Smooth muscle cell (in vitro differentiated cells): ENCODE data around the gene OVCH1. TPM values are rescaled to one million over a fixed set of nuclear protein-coding genes. Genes with fewer than 3 reads are reported as not detected.

Source experiments
- DNase-seq: peaks from one replicate; lab custom pipeline; 2025; ENCODE audit not compliant: unreplicated experiment; lab: John Stamatoyannopoulos, UW
- H2AFZ ChIP-seq: fragments of 200-600 bp; sonication (generic); 2 replicates; pipeline ENCODE4 v1.6.0; 2016; ENCODE audit warnings: antibody characterized with exemption, low read depth, mild to moderate bottlenecking
- H3F3A ChIP-seq: fragments of 200-600 bp; sonication (generic); 2 replicates; pipeline ENCODE4 v1.6.0; 2017; ENCODE audit warnings: antibody characterized with exemption, low read depth
- H3K27ac ChIP-seq: fragments of 200-600 bp; sonication (generic); 2 replicates; pipeline ENCODE4 v1.5.1; 2016; ENCODE audit warnings: low read depth, mild to moderate bottlenecking
- H3K27me3 ChIP-seq: fragments of 200-600 bp; sonication (generic); 2 replicates; pipeline ENCODE4 v1.6.1; 2016; ENCODE audit warnings: low read depth, mild to moderate bottlenecking
- H3K36me3 ChIP-seq: fragments of 200-600 bp; sonication (generic); 2 replicates; pipeline ENCODE4 v1.5.1; 2016; ENCODE audit warnings: low read depth
- H3K4me1 ChIP-seq: fragments of 200-600 bp; sonication (generic); 2 replicates; pipeline ENCODE4 v1.5.1; 2016; ENCODE audit warnings: low read depth
- H3K4me2 ChIP-seq: fragments of 200-600 bp; sonication (generic); 2 replicates; pipeline ENCODE4 v1.6.0; 2016; ENCODE audit warnings: mild to moderate bottlenecking
- H3K4me3 ChIP-seq: fragments of 200-600 bp; sonication (generic); 2 replicates; pipeline ENCODE4 v1.5.1; 2016; ENCODE audit warnings: mild to moderate bottlenecking
- H3K79me2 ChIP-seq: fragments of 200-600 bp; sonication (generic); 2 replicates; pipeline ENCODE4 v1.6.0; 2016; ENCODE audit warnings: low read depth, mild to moderate bottlenecking
- H3K9ac ChIP-seq: fragments of 200-600 bp; sonication (generic); 2 replicates; pipeline ENCODE4 v1.6.0; 2016; ENCODE audit warnings: low read depth
- H3K9me3 ChIP-seq: fragments of 200-600 bp; sonication (generic); replicated peaks from 2 replicates; pipeline ENCODE4 v1.5.1; 2016; ENCODE audit warnings: low read depth
- H4K20me1 ChIP-seq: fragments of 200-600 bp; sonication (generic); 2 replicates; pipeline ENCODE4 v1.6.0; 2016; ENCODE audit warnings: low read depth
- WGBS: methylation state at CpG from one replicate; pipeline ENCODE4 v1.1.7; 2016; ENCODE audit warnings: low lambda C conversion rate; 5-methylcytosine and 5-hydroxymethylcytosine counted together
- polyA plus RNA-seq: library from polyadenylated mRNA; unstranded; fragments of >200 nt; fragmentation: Nextera tagmentation; extraction: Ambion mirVana; gene quantifications from 2 replicates; pipeline ENCODE4 v1.2.1, GENCODE V29; 2016
- total RNA-seq: library from RNA; depleted of rRNA; stranded (reverse); fragments of >200 nt; gene quantifications from 2 replicates; pipeline ENCODE4 v1.2.3, GENCODE V29; 2014
- TF ChIP-seq, protein P1 (sequence below): fragments of 200-600 bp; sonication (generic); IDR thresholded peaks from 2 replicates; pipeline ENCODE4 v1.5.1; 2017; ENCODE audit warnings: borderline replicate concordance, mild to moderate bottlenecking, antibody characterized with exemption; ENCODE audit not compliant: insufficient read depth, poor library complexity, severe bottlenecking

Gene OVCH1
- total and polyA plus RNA-seq, 2 experiments from 2014 or later = not detected

DNA sequence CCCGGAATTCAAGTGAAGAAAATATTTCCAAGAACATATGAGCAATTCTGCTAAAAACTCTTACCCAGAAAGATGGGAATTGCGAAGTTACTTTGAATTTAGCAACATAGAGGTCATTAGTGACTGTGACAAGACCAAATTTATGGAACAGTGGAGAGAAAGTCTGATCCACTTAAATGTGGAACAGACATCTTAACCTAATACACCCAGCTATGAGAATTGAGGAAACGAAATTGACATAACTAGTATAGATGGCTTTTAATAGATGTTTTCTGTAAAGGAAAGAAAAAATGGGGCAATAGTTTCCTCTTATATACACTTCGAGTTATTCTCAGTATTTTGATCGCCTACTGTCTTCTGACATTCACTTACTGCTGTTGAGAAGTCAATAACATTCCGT lies 4.6 kb downstream of the OVCH1 start:
- TF ChIP-seq, protein P1, sequence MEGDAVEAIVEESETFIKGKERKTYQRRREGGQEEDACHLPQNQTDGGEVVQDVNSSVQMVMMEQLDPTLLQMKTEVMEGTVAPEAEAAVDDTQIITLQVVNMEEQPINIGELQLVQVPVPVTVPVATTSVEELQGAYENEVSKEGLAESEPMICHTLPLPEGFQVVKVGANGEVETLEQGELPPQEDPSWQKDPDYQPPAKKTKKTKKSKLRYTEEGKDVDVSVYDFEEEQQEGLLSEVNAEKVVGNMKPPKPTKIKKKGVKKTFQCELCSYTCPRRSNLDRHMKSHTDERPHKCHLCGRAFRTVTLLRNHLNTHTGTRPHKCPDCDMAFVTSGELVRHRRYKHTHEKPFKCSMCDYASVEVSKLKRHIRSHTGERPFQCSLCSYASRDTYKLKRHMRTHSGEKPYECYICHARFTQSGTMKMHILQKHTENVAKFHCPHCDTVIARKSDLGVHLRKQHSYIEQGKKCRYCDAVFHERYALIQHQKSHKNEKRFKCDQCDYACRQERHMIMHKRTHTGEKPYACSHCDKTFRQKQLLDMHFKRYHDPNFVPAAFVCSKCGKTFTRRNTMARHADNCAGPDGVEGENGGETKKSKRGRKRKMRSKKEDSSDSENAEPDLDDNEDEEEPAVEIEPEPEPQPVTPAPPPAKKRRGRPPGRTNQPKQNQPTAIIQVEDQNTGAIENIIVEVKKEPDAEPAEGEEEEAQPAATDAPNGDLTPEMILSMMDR = no peak
- Histone ChIP-seq H3K27ac (no peak overlapping the region), H3K4me3 (no peak overlapping the region), H4K20me1 (no peaks in the 10 kb centered on the region), H3K9ac (no peak overlapping the region), H3K79me2 (no peaks in the 10 kb centered on the region), H3K4me2 (no peak overlapping the region), H3K36me3 (no peaks in the 10 kb centered on the region), H3K27me3 (no peaks in the 10 kb centered on the region), H3F3A (no peaks in the 10 kb centered on the region), H3K9me3 (no peaks in the 10 kb centered on the region), H2AFZ (no peak overlapping the region), H3K4me1 (no peaks in the 10 kb centered on the region)
- no peak for DNase-seq
- WGBS = 89% methylated on average over 6 of the region's 6 CpGs

DNA sequence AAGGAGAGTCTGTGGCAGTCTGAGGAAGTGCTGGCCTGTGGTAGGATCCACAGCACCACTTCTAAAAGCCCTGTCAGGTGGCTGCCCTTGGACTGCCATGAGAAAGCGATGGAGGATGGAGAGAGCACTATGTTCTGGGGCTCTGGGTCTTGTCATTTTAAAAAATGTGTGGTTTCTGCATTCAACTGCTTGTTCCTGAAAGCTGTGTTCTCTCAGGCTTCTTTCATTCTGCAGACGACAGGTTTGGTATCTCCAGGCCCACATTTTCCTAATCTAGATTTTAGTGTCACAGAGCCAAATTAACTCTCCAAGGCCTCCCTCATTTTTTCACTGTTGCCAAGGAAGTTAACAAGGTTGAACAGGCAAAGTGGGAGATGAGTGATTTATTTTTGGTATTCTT lies 10.5 kb downstream of the OVCH1 start:
- Histone ChIP-seq H3K79me2 (no peaks in the 10 kb centered on the region), H4K20me1 (no peaks in the 10 kb centered on the region), H2AFZ (no peak overlapping the region), H3K9me3 (no peaks in the 10 kb centered on the region), H3K36me3 (no peaks in the 10 kb centered on the region), H3K9ac (no peak overlapping the region), H3K4me1 (no peaks in the 10 kb centered on the region), H3K4me3 (no peak overlapping the region), H3K27ac (no peak overlapping the region), H3F3A (no peaks in the 10 kb centered on the region), H3K4me2 (no peak overlapping the region), H3K27me3 (no peaks in the 10 kb centered on the region)
- TF ChIP-seq, protein P1 = no peak
- no peak for DNase-seq
- WGBS = 76% methylated on average over 2 of the region's 2 CpGs

DNA sequence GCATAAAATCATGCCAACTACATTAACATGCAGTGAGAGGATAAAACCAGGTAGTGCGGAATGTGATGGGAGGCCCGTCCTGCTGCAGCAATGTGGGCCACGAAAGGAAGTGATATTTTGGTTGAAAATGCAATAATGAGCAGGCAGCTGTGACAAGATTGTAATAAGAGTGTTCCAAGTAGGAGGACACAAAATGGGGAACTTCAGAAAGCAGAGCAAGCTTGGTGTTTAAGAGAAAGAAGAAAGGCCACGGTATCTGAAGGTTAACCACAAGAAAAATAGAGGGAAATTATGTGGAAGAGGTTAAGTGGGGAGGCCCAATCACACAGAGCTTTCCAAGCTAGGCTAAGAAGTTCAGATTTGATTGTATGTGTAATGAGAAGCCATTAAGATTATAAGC lies 34.3 kb downstream of the OVCH1 start:
- no peak overlapping the region for H3K4me3 ChIP-seq
- H3K4me1 ChIP-seq = no peaks in the 10 kb centered on the region
- TF ChIP-seq, protein P1 = no peak

DNA sequence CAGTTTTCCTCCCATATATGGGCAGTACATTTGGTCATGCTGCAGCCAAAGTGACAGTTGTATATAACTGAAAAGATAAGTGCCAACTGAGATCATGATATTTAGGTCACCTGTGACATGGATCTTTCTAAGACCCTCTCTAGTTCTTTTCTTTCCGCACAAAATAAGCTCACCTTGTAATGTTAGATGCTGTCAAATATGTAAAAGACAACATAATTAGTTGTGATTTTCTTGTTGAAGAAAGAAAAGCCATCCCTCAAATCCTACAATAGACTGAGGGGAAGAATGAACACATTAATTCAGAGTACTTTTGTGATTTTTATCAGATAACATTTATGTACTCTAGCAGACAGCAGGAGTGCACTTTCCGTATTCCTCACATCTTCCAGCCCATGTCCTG lies 37.4 kb downstream of the OVCH1 start:
- Histone ChIP-seq H3K9ac (no peak overlapping the region), H3K4me1 (no peaks in the 10 kb centered on the region), H3K4me3 (no peak overlapping the region), H3K4me2 (no peak overlapping the region), H4K20me1 (no peaks in the 10 kb centered on the region), H3K36me3 (no peaks in the 10 kb centered on the region), H3K27ac (no peak overlapping the region), H3K9me3 (no peaks in the 10 kb centered on the region), H3F3A (no peaks in the 10 kb centered on the region), H3K27me3 (no peaks in the 10 kb centered on the region), H3K79me2 (no peaks in the 10 kb centered on the region), H2AFZ (no peak overlapping the region)
- DNase-seq = no peak
- TF ChIP-seq, protein P1 = no peak
- WGBS = 81% methylated on average over 2 of the region's 2 CpGs

More for the DNA sequence above, 34.3 kb downstream of the OVCH1 start:
- no peak overlapping the region for H3K9ac ChIP-seq
- no peaks in the 10 kb centered on the region for H3K9me3 ChIP-seq
- DNase-seq = no peak
- no peaks in the 10 kb centered on the region for H3K27me3 ChIP-seq
- no peak overlapping the region for H3K27ac ChIP-seq
- H3K4me2 ChIP-seq = no peak overlapping the region
- H2AFZ ChIP-seq = no peak overlapping the region
- WGBS = 96% methylated on average over 4 of the region's 4 CpGs
- H3K79me2 ChIP-seq = no peaks in the 10 kb centered on the region
- H3F3A ChIP-seq = no peaks in the 10 kb centered on the region
- no peaks in the 10 kb centered on the region for H3K36me3 ChIP-seq
- H4K20me1 ChIP-seq = no peaks in the 10 kb centered on the region
